GM19239 (cell line): ENCODE results near the gene AKR1C2.
"Not testable (repeated sequence)": the region's sequence is repeated elsewhere in the genome, so short reads cannot be mapped to it uniquely, and the experiment has no call there.

Experiments used
- DNase-seq: peaks from one replicate; pipeline ENCODE4 v3.0.0; 2011; ENCODE audit warnings: low spot score; ENCODE audit not compliant: insufficient read length
- FAIRE-seq: peaks from 2 replicates; lab custom pipeline; 2011; peaks lifted over from hg19 to GRCh38; lab: Jason Lieb, UNC

The AKR1C2 gene

GRCh38 chr10:4963815-4964154, 39.9 kb downstream of the AKR1C2 start:
- FAIRE-seq, DNase-seq: not testable (repeated sequence)

GRCh38 chr10:4962876-4963814, 40.5 kb downstream of the AKR1C2 start, which contains the start of gene AKR1C1:
Gene AKR1C1 (plus strand): TSS chr10:4963415. CDS start chr10:4963445, 30 bp downstream.
- not testable (repeated sequence) for DNase-seq, FAIRE-seq

- FAIRE-seq, DNase-seq: not testable (repeated sequence)
Measured at GRCh38 chr10:4962308-4962707, 41.3 kb downstream of the AKR1C2 start.

GRCh38 chr10:4961558-4961957, 42.1 kb downstream of the AKR1C2 start:
- FAIRE-seq, DNase-seq: not testable (repeated sequence)

- not testable (repeated sequence) for FAIRE-seq, DNase-seq
Measured at GRCh38 chr10:4956955-4957645, 46.6 kb downstream of the AKR1C2 start.

GRCh38 chr10:4956088-4956487, 47.6 kb downstream of the AKR1C2 start:
- not testable (repeated sequence) for FAIRE-seq, DNase-seq

GRCh38 chr10:4953405-4953804, 50.3 kb downstream of the AKR1C2 start:
- FAIRE-seq (no peak), DNase-seq (no peak)

GRCh38 chr10:4951512-4952162, 52.0 kb downstream of the AKR1C2 start:
- not testable (repeated sequence) for DNase-seq

GRCh38 chr10:4947635-4948596, 55.7 kb downstream of the AKR1C2 start:
- DNase-seq = no peak
- FAIRE-seq = no peak

More at GRCh38 chr10:4951512-4952162, 52.0 kb downstream of the AKR1C2 start:
- FAIRE-seq = not testable (repeated sequence)

- DNase-seq = no peak
- no peak for FAIRE-seq
Measured at GRCh38 chr10:4947039-4947634, 56.5 kb downstream of the AKR1C2 start.

- FAIRE-seq (no peak), DNase-seq (no peak)
Measured at GRCh38 chr10:4945766-4946717, 57.6 kb downstream of the AKR1C2 start.

GRCh38 chr10:4944841-4945240, 58.8 kb downstream of the AKR1C2 start:
- FAIRE-seq (no peak), DNase-seq (no peak)

- FAIRE-seq (no peak), DNase-seq (no peak)
Measured at GRCh38 chr10:4943821-4944220, 59.8 kb downstream of the AKR1C2 start.

- not testable (repeated sequence) for DNase-seq, FAIRE-seq
Measured at GRCh38 chr10:4943416-4943815, 60.2 kb downstream of the AKR1C2 start.

GRCh38 chr10:4942931-4943330, 60.7 kb downstream of the AKR1C2 start:
- not testable (repeated sequence) for FAIRE-seq, DNase-seq

- FAIRE-seq = no peak
- no peak for DNase-seq
Measured at GRCh38 chr10:4941540-4942330, 61.9 kb downstream of the AKR1C2 start.

GRCh38 chr10:4940909-4941308, 62.7 kb downstream of the AKR1C2 start:
- FAIRE-seq, DNase-seq: not testable (repeated sequence)
